Astrocyte of the spinal cord (primary cell): ENCODE data around the gene ANKRD27.

Experiments
- DNase-seq: peaks from one replicate; pipeline ENCODE4 v3.0.0; 2011; ENCODE audit warnings: low read depth, low spot score
- H3K4me3 ChIP-seq: 2 replicates; pipeline ENCODE4 v1.5.1; 2011; ENCODE audit warnings: low read depth, mild to moderate bottlenecking, low read length, moderate library complexity
- in situ Hi-C: cut with HindIII; loops from 2 replicates; pipeline ENCODE4 v1.10.0; 2017; ENCODE audit warnings: low sequenced_read_pairs
- TF ChIP-seq, protein P1 (sequence below): IDR thresholded peaks from 2 replicates; pipeline ENCODE4 v1.5.1; 2012; ENCODE audit warnings: low read depth, mild to moderate bottlenecking, low read length, inconsistent platforms

The ANKRD27 gene

DNA sequence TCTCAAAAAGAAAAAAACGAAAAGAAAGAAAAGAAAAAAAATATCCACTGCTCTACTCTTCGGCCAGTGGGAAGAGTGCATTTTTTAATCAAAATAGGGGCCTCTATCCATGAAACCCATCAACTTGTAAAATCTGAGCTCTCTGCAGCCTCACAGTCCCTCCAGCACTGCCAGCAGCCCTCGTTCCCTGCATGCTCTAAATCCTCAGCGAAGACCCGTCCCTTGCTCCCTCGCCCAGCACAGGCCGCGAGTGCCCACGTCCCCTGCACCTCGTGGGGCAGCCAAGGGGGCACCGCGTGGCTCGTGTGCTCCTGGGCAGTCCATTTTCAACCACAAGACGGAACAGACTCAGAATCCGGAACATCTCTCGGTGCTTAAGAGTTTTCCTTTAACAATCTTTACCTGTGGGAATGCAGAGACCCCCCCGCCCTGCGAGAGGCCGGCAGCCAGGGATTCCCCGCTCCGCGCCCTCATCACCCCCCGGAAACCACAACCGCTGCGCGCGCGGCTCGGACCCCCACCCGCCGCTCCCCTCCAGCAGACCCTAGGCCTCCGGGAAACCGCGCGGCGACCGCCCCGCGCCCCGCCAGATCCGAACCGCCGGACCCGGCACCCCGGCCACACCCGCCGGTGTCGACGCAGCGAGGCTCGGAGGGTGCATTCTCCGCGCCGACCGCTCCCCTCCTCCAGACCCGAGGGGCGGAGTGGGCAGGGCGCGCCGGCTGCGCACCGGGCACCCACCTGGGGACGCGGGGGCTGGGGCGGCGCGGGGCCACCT is 638 bp downstream of the ANKRD27 start:
- in situ Hi-C loops = no loop called here
- no peak for DNase-seq
- H3K4me3 ChIP-seq = peak overlapping the region; percentile 75
- TF ChIP-seq, protein P1, sequence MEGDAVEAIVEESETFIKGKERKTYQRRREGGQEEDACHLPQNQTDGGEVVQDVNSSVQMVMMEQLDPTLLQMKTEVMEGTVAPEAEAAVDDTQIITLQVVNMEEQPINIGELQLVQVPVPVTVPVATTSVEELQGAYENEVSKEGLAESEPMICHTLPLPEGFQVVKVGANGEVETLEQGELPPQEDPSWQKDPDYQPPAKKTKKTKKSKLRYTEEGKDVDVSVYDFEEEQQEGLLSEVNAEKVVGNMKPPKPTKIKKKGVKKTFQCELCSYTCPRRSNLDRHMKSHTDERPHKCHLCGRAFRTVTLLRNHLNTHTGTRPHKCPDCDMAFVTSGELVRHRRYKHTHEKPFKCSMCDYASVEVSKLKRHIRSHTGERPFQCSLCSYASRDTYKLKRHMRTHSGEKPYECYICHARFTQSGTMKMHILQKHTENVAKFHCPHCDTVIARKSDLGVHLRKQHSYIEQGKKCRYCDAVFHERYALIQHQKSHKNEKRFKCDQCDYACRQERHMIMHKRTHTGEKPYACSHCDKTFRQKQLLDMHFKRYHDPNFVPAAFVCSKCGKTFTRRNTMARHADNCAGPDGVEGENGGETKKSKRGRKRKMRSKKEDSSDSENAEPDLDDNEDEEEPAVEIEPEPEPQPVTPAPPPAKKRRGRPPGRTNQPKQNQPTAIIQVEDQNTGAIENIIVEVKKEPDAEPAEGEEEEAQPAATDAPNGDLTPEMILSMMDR = no peak

DNA sequence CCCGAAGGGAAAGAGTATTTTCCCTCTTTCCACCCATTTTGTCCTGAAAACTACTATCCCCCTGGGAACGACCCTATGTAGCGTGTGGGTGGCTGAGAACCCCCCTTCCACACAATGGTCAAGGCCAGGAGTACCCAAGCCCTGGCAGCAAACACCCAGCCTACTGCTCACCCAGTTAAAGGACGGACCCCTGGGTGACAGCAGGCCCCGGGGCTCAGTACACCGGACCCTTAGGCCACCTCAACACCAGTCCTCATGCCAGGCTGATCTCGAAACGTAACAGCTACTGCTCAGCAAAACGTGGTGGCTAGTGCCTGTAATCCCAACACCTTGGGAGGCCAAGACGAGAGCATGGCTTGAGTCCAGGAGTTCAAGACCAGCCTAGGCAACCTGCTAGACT is 1.4 kb downstream of the ANKRD27 start:
- H3K4me3 ChIP-seq = no peak overlapping the region
- no peak for DNase-seq
- TF ChIP-seq, protein P1 = no peak
- in situ Hi-C loops = no loop called here

DNA sequence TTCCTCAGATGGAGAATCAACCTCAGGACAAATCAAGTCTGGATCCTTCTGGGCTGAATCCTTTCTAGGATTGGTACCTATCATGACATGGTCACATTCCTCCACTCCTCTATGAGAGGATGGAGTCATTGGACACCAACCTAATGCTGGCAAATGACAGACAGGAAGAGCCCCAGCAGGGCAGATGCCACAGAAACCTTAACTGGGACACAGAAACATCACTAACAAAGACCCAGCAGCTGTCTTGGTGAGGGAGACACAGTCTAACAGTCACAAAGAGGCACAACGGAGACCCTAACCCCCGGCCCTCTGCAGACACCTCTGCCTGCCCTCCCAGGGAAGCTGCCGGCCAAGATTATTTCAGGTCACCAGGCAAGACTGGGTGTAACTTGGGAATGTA is 2.1 kb downstream of the ANKRD27 start:
- in situ Hi-C loops = no loop called here
- no peak for DNase-seq
- H3K4me3 ChIP-seq = no peak overlapping the region
- TF ChIP-seq, protein P1 = no peak

DNA sequence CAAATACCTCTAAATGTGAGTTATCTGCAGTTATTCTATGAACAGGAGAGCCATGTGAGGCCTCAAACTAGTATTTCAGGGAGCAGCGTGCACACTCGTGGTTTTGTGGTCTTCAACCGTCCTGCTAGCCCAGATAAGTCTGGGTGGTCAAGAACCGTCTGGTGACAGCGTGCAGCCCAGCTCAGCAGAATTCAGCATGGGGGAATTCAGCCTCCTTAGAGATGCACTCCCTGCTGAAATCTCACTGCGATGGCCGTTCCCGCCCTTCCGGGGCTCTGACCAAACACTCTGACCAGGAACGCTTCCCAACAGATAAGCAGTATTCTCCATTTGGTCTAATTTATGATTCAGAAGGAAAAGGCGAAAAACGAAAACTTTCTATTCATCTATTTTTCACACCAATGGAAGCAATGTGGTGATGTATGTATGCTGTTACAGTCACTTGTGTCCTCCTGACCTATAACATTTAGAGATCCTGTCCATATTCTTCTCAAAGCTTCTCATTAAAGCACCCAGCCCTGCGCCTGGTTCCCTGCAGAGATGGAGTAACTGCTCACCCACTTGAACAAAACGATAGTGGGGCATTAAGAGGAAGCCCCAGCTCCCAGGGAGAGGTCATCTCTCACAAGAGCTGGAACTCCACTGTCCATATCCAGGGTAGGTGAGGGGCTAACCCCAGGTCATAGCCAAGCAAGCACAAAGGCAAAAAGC is 2.9 kb downstream of the ANKRD27 start:
- no peak overlapping the region for H3K4me3 ChIP-seq
- TF ChIP-seq, protein P1 = no peak
- DNase-seq = peak; percentile 11
- in situ Hi-C loops = no loop called here

DNA sequence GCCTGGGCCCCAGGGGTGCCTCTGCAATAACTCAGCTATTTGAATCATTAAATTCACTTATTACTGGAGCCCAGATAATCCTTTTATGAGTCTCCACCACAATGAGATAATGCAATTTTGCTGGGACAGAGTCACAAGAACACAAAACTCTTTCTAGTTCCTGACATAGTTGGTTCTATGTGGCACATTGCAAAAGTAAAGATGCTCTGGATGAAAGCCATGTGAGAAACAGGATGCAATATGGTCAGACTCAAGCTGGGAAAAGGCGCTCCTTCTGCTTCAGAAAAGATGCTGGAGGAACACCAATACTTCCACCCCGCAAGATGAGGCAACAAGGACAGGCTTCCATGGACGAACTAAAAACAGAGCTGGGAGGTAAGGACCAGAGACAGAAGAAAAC is 5.7 kb downstream of the ANKRD27 start:
- TF ChIP-seq, protein P1 = no peak
- in situ Hi-C loops = no loop called here
- no peak for DNase-seq
- no peak overlapping the region for H3K4me3 ChIP-seq

DNA sequence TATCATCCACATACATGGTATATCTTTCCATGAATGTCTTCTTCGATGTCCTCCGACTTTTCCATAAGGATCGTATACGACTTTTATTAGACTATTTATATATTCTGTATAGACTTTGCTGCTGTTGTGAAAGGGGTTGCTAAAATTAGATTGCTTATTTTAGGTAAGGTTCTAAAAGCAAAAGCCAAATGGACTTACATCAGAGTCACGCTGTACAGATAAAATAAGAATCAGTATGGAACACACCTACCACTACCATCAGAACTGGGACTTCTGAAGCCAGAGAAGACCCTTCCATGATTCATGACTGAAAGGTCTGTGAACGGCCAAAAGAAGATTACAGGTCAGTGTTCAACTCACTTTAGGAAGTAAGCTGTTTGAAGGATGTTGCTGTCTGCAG is 8.9 kb downstream of the ANKRD27 start:
- in situ Hi-C loops = no loop called here
- TF ChIP-seq, protein P1 = no peak
- H3K4me3 ChIP-seq = no peak overlapping the region
- no peak for DNase-seq
